Neural cell (in vitro differentiated cells): ENCODE measurements around the gene GAP43. TPM values are rescaled to one million over a fixed set of nuclear protein-coding genes. Genes with fewer than 3 reads are reported as not detected.

Experiments used
- H2AFZ ChIP-seq: fragments of 200-600, 300-800 bp; sonication (generic), shearing (Covaris generic); 2 replicates; pipeline ENCODE4 v1.6.0; 2014; ENCODE audit warnings: low read depth, mild to moderate bottlenecking, antibody characterized with exemption, low read length, moderate library complexity
- H3F3A ChIP-seq: fragments of 200-600 bp; shearing (Covaris generic); 2 replicates; pipeline ENCODE4 v1.6.1; 2016; ENCODE audit warnings: mild to moderate bottlenecking, moderate library complexity, mixed read lengths, antibody characterized with exemption, low read length; ENCODE audit not compliant: insufficient read depth, poor library complexity, severe bottlenecking
- H3K27ac ChIP-seq: fragments of 200-600, 300-800 bp; sonication (generic), shearing (Covaris generic); 2 replicates; pipeline ENCODE4 v1.5.1; 2014; ENCODE audit warnings: mild to moderate bottlenecking, low read length, moderate library complexity
- H3K27me3 ChIP-seq: fragments of 300-800, 200-600 bp; sonication (generic), shearing (Covaris generic); 2 replicates; pipeline ENCODE4 v1.6.0; 2014; ENCODE audit warnings: mild to moderate bottlenecking, low read depth, low read length, moderate library complexity; ENCODE audit not compliant: insufficient read depth
- H3K36me3 ChIP-seq: fragments of 300-800, 200-600 bp; sonication (generic), shearing (Covaris generic); 2 replicates; pipeline ENCODE4 v1.5.1; 2014; ENCODE audit warnings: mild to moderate bottlenecking, antibody characterized with exemption, low read length, moderate library complexity; ENCODE audit not compliant: insufficient read depth
- H3K4me2 ChIP-seq: fragments of 300-800, 200-600 bp; sonication (generic), shearing (Covaris generic); 2 replicates; pipeline ENCODE4 v1.6.0; 2014; ENCODE audit warnings: mild to moderate bottlenecking, low read length
- H3K4me3 ChIP-seq: fragments of 300-800, 200-600 bp; sonication (generic), shearing (Covaris generic); 2 replicates; pipeline ENCODE4 v1.5.1; 2014; ENCODE audit warnings: mild to moderate bottlenecking, low read length, moderate library complexity
- H3K79me2 ChIP-seq: fragments of 200-600 bp; shearing (Covaris generic); replicated peaks from 2 replicates; pipeline ENCODE4 v1.6.0; 2014; ENCODE audit warnings: mild to moderate bottlenecking, low read length, moderate library complexity; ENCODE audit not compliant: insufficient read depth
- H3K9ac ChIP-seq: fragments of 300-800, 200-600 bp; sonication (generic), shearing (Covaris generic); 2 replicates; pipeline ENCODE4 v1.6.1; 2016; ENCODE audit warnings: mild to moderate bottlenecking, low read length, mixed read lengths
- H3K9me2 ChIP-seq: fragments of 200-600 bp; shearing (Covaris generic); 2 replicates; pipeline ENCODE4 v1.6.1; 2016; ENCODE audit warnings: mild to moderate bottlenecking, low read length, mixed read lengths; ENCODE audit not compliant: insufficient read depth
- H3K9me3 ChIP-seq: fragments of 200-600, 300-800 bp; sonication (generic), shearing (Covaris generic); 2 replicates; pipeline ENCODE4 v1.6.1; 2016; ENCODE audit warnings: mild to moderate bottlenecking, mixed run types, low read length, moderate library complexity, mixed read lengths
- H4K20me1 ChIP-seq: fragments of 200-600 bp; shearing (Covaris generic); 2 replicates; pipeline ENCODE4 v1.6.1; 2016; ENCODE audit warnings: mild to moderate bottlenecking, mixed run types; ENCODE audit not compliant: insufficient read depth
- CTCF ChIP-seq: fragments of 450-650 bp; IDR thresholded peaks from 2 replicates; pipeline ENCODE4 v1.5.1; 2014; ENCODE audit warnings: antibody characterized with exemption, mild to moderate bottlenecking, moderate library complexity; ENCODE audit not compliant: poor library complexity, severe bottlenecking
- EP300 ChIP-seq: fragments of 450-650 bp; conservative IDR thresholded peaks from 2 replicates; pipeline ENCODE4 v1.6.1; 2014; ENCODE audit warnings: antibody characterized with exemption, mild to moderate bottlenecking, moderate library complexity; ENCODE audit not compliant: poor library complexity, severe bottlenecking
- EZH2 ChIP-seq: fragments of 200-600, 300-800 bp; shearing (Covaris generic), sonication (generic); IDR thresholded peaks from 2 replicates; pipeline ENCODE4 v1.6.1; 2014; ENCODE audit warnings: antibody characterized with exemption, low read length, borderline replicate concordance, mild to moderate bottlenecking; ENCODE audit not compliant: insufficient read depth, poor library complexity, severe bottlenecking
- MXI1 ChIP-seq: fragments of 450-650 bp; conservative IDR thresholded peaks from 2 replicates; pipeline ENCODE4 v1.6.1; 2014; ENCODE audit warnings: antibody characterized with exemption, mild to moderate bottlenecking; ENCODE audit not compliant: poor library complexity, severe bottlenecking
- POLR2AphosphoS5 ChIP-seq: IDR thresholded peaks from 2 replicates; pipeline ENCODE4 v1.6.1; 2012
- RAD21 ChIP-seq: fragments of 450-650 bp; conservative IDR thresholded peaks from 2 replicates; pipeline ENCODE4 v1.6.1; 2014; ENCODE audit warnings: antibody characterized with exemption, mild to moderate bottlenecking, moderate library complexity
- REST ChIP-seq: IDR thresholded peaks from 2 replicates; pipeline ENCODE4 v1.6.1; 2012; ENCODE audit warnings: borderline replicate concordance
- SMC3 ChIP-seq: fragments of 450-650 bp; conservative IDR thresholded peaks from 2 replicates; pipeline ENCODE4 v1.6.1; 2014; ENCODE audit warnings: antibody characterized with exemption, mild to moderate bottlenecking, moderate library complexity; ENCODE audit not compliant: poor library complexity
- TAF1 ChIP-seq: IDR thresholded peaks from 2 replicates; pipeline ENCODE4 v1.6.1; 2012; ENCODE audit warnings: low read depth
- polyA minus RNA-seq: library from RNA; depleted of rRNA, polyadenylated mRNA; stranded (reverse); fragments of >200 nt; gene quantifications from 2 replicates; pipeline ENCODE4 v1.2.3, GENCODE V29; 2014
- polyA plus RNA-seq: library from polyadenylated mRNA; depleted of rRNA; stranded (reverse); fragments of >200 nt; gene quantifications from 2 replicates; pipeline ENCODE4 v1.2.3, GENCODE V29; 2014

Gene GAP43
- 1,300 and 1,327 TPM in 2 replicates for polyA plus RNA-seq
- polyA minus RNA-seq: 585 and 639 TPM in 2 replicates

- Histone ChIP-seq H3K9me2 (no peaks in the 10 kb centered on the region), H3K36me3 (no peaks in the 10 kb centered on the region), H3K27me3 (no peaks in the 10 kb centered on the region), H3K9me3 (no peaks in the 10 kb centered on the region), H3F3A (peaks cover 16% of the 10 kb centered on the region), H3K4me2 (peak within 1 kb of the TSS; percentile 59), H3K27ac (peak within 1 kb of the TSS; percentile 98), H3K9ac (peak within 1 kb of the TSS; percentile 98), H2AFZ (peak within 1 kb of the TSS; percentile 56), H3K79me2 (peaks cover 48% of the 10 kb centered on the region), H3K4me3 (peak within 1 kb of the TSS; percentile 74), H4K20me1 (no peaks in the 10 kb centered on the region)
- TF ChIP-seq REST: peak; percentile 6
- TF ChIP-seq EZH2: no peak
- TF ChIP-seq RAD21: peak; percentile 68
- TF ChIP-seq SMC3: peak; percentile 71
- peak; percentile 75 for TF ChIP-seq EP300
- peak; percentile 60 for TF ChIP-seq MXI1
- TF ChIP-seq CTCF: no peak
- TF ChIP-seq TAF1: peak; percentile 93
- peak; percentile 93 for TF ChIP-seq POLR2AphosphoS5
These were observed at the start of gene GAP43 for GRCh38 chr3:115623044-115623868. TSS of gene GAP43 (plus strand) at chr3:115623510. CDS start at chr3:115623690, 180 bp downstream.

GRCh38 chr3:115576325-115576875 lies 46.9 kb upstream of the GAP43 start:
- H3K4me2 ChIP-seq: no peak overlapping the region
- no peak for TF ChIP-seq POLR2AphosphoS5
- no peak for TF ChIP-seq TAF1
- TF ChIP-seq EP300: no peak
- no peak for TF ChIP-seq CTCF
- TF ChIP-seq RAD21: no peak
- no peak for TF ChIP-seq MXI1
- TF ChIP-seq EZH2: no peak
- TF ChIP-seq SMC3: no peak
- TF ChIP-seq REST: no peak
- H3K9ac ChIP-seq: no peak overlapping the region
- H3K27ac ChIP-seq: no peak overlapping the region
- H3F3A ChIP-seq: no peaks in the 10 kb centered on the region
- no peaks in the 10 kb centered on the region for H3K9me2 ChIP-seq
- H3K27me3 ChIP-seq: no peaks in the 10 kb centered on the region
- no peaks in the 10 kb centered on the region for H4K20me1 ChIP-seq
- H3K79me2 ChIP-seq: no peaks in the 10 kb centered on the region
- H2AFZ ChIP-seq: no peak overlapping the region
- H3K4me3 ChIP-seq: no peak overlapping the region
- no peaks in the 10 kb centered on the region for H3K36me3 ChIP-seq
- no peaks in the 10 kb centered on the region for H3K9me3 ChIP-seq
